ENCODE results near the gene XYLB.
"Not testable (repeated sequence)": the region's sequence is repeated elsewhere in the genome, so short reads cannot be mapped to it uniquely, and the experiment has no call there.

XYLB gene

GRCh38 chr3:38433661-38434060, 87.1 kb downstream of the XYLB start:
- not testable (repeated sequence) for DNase-seq (ENCODE audit: low read depth, low spot score); H3K4me3 ChIP-seq (ENCODE audit: insufficient read length, low read depth)
- H3K9me3 ChIP-seq (ENCODE audit: insufficient read depth, low read length) = peaks cover 62% of the 10 kb centered on the region

GRCh38 chr3:38438436-38439069, 92.0 kb downstream of the XYLB start:
- H3K27me3 ChIP-seq (ENCODE audit: insufficient read depth, insufficient read length); H3K36me3 ChIP-seq (ENCODE audit: insufficient read depth, insufficient read length, low read length); H3K4me3 ChIP-seq (ENCODE audit: insufficient read length, low read depth); H3K4me1 ChIP-seq (ENCODE audit: insufficient read depth, insufficient read length); H3K9ac ChIP-seq (ENCODE audit: insufficient read length, low read depth); DNase-seq (ENCODE audit: low read depth, low spot score): not testable (repeated sequence)
- peaks cover 54% of the 10 kb centered on the region for H3K9me3 ChIP-seq (ENCODE audit: insufficient read depth, low read length)

More at GRCh38 chr3:38433661-38434060, 87.1 kb downstream of the XYLB start:
- H3K36me3 ChIP-seq (ENCODE audit: insufficient read depth, insufficient read length, low read length); H3K27me3 ChIP-seq (ENCODE audit: insufficient read depth, insufficient read length); H3K9ac ChIP-seq (ENCODE audit: insufficient read length, low read depth); H3K4me1 ChIP-seq (ENCODE audit: insufficient read depth, insufficient read length): not testable (repeated sequence)

GRCh38 chr3:38443205-38443604, 96.6 kb downstream of the XYLB start:
- not testable (repeated sequence) for H3K36me3 ChIP-seq (ENCODE audit: insufficient read depth, insufficient read length, low read length); H3K4me1 ChIP-seq (ENCODE audit: insufficient read depth, insufficient read length); H3K9ac ChIP-seq (ENCODE audit: insufficient read length, low read depth); H3K4me3 ChIP-seq (ENCODE audit: insufficient read length, low read depth); DNase-seq (ENCODE audit: low read depth, low spot score); H3K27me3 ChIP-seq (ENCODE audit: insufficient read depth, insufficient read length)
- H3K9me3 ChIP-seq (ENCODE audit: insufficient read depth, low read length) = peaks cover 29% of the 10 kb centered on the region; the same call in 1 of the 2 replicates

- Histone ChIP-seq H3K4me3 (ENCODE audit: insufficient read length, low read depth) (no peak overlapping the region), H3K9me3 (ENCODE audit: insufficient read depth, low read length) (peaks cover 23% of the 10 kb centered on the region), H3K36me3 (ENCODE audit: insufficient read depth, insufficient read length, low read length) (no peaks in the 10 kb centered on the region), H3K27me3 (ENCODE audit: insufficient read depth, insufficient read length) (no peaks in the 10 kb centered on the region), H3K4me1 (ENCODE audit: insufficient read depth, insufficient read length) (no peaks in the 10 kb centered on the region), H3K9ac (ENCODE audit: insufficient read length, low read depth) (no peak overlapping the region)
- no peak for TF ChIP-seq SUZ12 (IDR thresholded peaks at IDR 0.05; ENCODE audit: extremely low read depth, insufficient read depth, insufficient read length)
- no peak for TF ChIP-seq ZNF274 (IDR thresholded peaks at IDR 0.05; ENCODE audit: low read depth, low read length)
- no peak for TF ChIP-seq YY1 (IDR thresholded peaks at IDR 0.05; ENCODE audit: insufficient read depth, insufficient read length)
- no peak for DNase-seq (ENCODE audit: low read depth, low spot score)
These were observed 99.6 kb downstream of the XYLB start for GRCh38 chr3:38446085-38446686.

GRCh38 chr3:38446812-38447211, 100.2 kb downstream of the XYLB start:
- Histone ChIP-seq H3K27me3 (ENCODE audit: insufficient read depth, insufficient read length) (no peaks in the 10 kb centered on the region), H3K4me3 (ENCODE audit: insufficient read length, low read depth) (no peak overlapping the region), H3K9me3 (ENCODE audit: insufficient read depth, low read length) (peaks cover 25% of the 10 kb centered on the region), H3K36me3 (ENCODE audit: insufficient read depth, insufficient read length, low read length) (no peaks in the 10 kb centered on the region), H3K9ac (ENCODE audit: insufficient read length, low read depth) (no peak overlapping the region), H3K4me1 (ENCODE audit: insufficient read depth, insufficient read length) (no peaks in the 10 kb centered on the region)
- TF ChIP-seq SUZ12 (IDR thresholded peaks at IDR 0.05; ENCODE audit: extremely low read depth, insufficient read depth, insufficient read length) (no peak), YY1 (IDR thresholded peaks at IDR 0.05; ENCODE audit: insufficient read depth, insufficient read length) (no peak), ZNF274 (IDR thresholded peaks at IDR 0.05; ENCODE audit: low read depth, low read length) (no peak)
- no peak for DNase-seq (ENCODE audit: low read depth, low spot score)

- Histone ChIP-seq H3K4me3 (ENCODE audit: insufficient read length, low read depth) (no peak overlapping the region), H3K36me3 (ENCODE audit: insufficient read depth, insufficient read length, low read length) (no peaks in the 10 kb centered on the region), H3K4me1 (ENCODE audit: insufficient read depth, insufficient read length) (peaks cover 6% of the 10 kb centered on the region), H3K27me3 (ENCODE audit: insufficient read depth, insufficient read length) (no peaks in the 10 kb centered on the region), H3K9me3 (ENCODE audit: insufficient read depth, low read length) (peaks cover 22% of the 10 kb centered on the region), H3K9ac (ENCODE audit: insufficient read length, low read depth) (no peak overlapping the region)
- TF ChIP-seq SUZ12 (IDR thresholded peaks at IDR 0.05; ENCODE audit: extremely low read depth, insufficient read depth, insufficient read length) = no peak
- TF ChIP-seq YY1 (IDR thresholded peaks at IDR 0.05; ENCODE audit: insufficient read depth, insufficient read length) = no peak
- TF ChIP-seq ZNF274 (IDR thresholded peaks at IDR 0.05; ENCODE audit: low read depth, low read length) = no peak
- no peak for DNase-seq (ENCODE audit: low read depth, low spot score)
These were observed 104.3 kb downstream of the XYLB start for GRCh38 chr3:38450853-38451252.

GRCh38 chr3:38453075-38453912, 106.7 kb downstream of the XYLB start, which contains the start of gene ACVR2B:
Gene ACVR2B, plus strand, starts transcription at chr3:38453890. Its CDS starts 433 bp downstream, at chr3:38454323.
- Histone ChIP-seq H3K9ac (ENCODE audit: insufficient read length, low read depth) (peak within 1 kb of the TSS; percentile 97), H3K27me3 (ENCODE audit: insufficient read depth, insufficient read length) (no peaks in the 10 kb centered on the region), H3K4me1 (ENCODE audit: insufficient read depth, insufficient read length) (peaks cover 14% of the 10 kb centered on the region), H3K4me3 (ENCODE audit: insufficient read length, low read depth) (peak within 1 kb of the TSS; percentile 93), H3K36me3 (ENCODE audit: insufficient read depth, insufficient read length, low read length) (no peaks in the 10 kb centered on the region), H3K9me3 (ENCODE audit: insufficient read depth, low read length) (peaks cover 16% of the 10 kb centered on the region)
- TF ChIP-seq YY1 (IDR thresholded peaks at IDR 0.05; ENCODE audit: insufficient read depth, insufficient read length) (no peak), ZNF274 (IDR thresholded peaks at IDR 0.05; ENCODE audit: low read depth, low read length) (no peak), SUZ12 (IDR thresholded peaks at IDR 0.05; ENCODE audit: extremely low read depth, insufficient read depth, insufficient read length) (no peak)
- DNase-seq (ENCODE audit: low read depth, low spot score) = peak; percentile 78
